Astrocyte of the cerebellum (primary cell): ENCODE data around the gene HTR1D.

Experiments used
- DNase-seq: peaks from one replicate; pipeline ENCODE4 v3.0.0-alpha.2; 2011; ENCODE audit warnings: low read depth
- H3K4me3 ChIP-seq: 2 replicates; pipeline ENCODE4 v1.5.1; 2011; ENCODE audit warnings: mild to moderate bottlenecking, low read depth, low read length, moderate library complexity
- CTCF ChIP-seq: IDR thresholded peaks from 2 replicates; pipeline ENCODE4 v1.5.1; 2012; ENCODE audit warnings: low read length, low read depth, moderate library complexity, mild to moderate bottlenecking; ENCODE audit errors: missing control alignments
- in situ Hi-C: cut with HindIII; loops from 2 replicates; pipeline ENCODE4 v1.10.0; 2017; ENCODE audit warnings: low sequenced_read_pairs

HTR1D gene

GRCh38 chr1:23247276-23247675 is 30.0 kb upstream of the HTR1D start:
- in situ Hi-C loops, result no loop called here
- DNase-seq, result no peak
- TF ChIP-seq CTCF, result no peak
- no peak overlapping the region for H3K4me3 ChIP-seq

GRCh38 chr1:23246274-23246673 is 29.0 kb upstream of the HTR1D start:
- TF ChIP-seq CTCF, result no peak
- in situ Hi-C loops, result no loop called here
- H3K4me3 ChIP-seq, result no peak overlapping the region
- no peak for DNase-seq

GRCh38 chr1:23244256-23244761 is 27.0 kb upstream of the HTR1D start:
- no peak for TF ChIP-seq CTCF
- no peak for DNase-seq
- no peak overlapping the region for H3K4me3 ChIP-seq
- in situ Hi-C loops, result no loop called here

- TF ChIP-seq CTCF, result no peak
- DNase-seq, result no peak
- no peak overlapping the region for H3K4me3 ChIP-seq
- in situ Hi-C loops, result no loop called here
Measured at GRCh38 chr1:23242414-23242813, 25.1 kb upstream of the HTR1D start.

- DNase-seq, result no peak
- no peak overlapping the region for H3K4me3 ChIP-seq
- in situ Hi-C loops, result no loop called here
- no peak for TF ChIP-seq CTCF
Measured at GRCh38 chr1:23239638-23240295, 22.5 kb upstream of the HTR1D start.

GRCh38 chr1:23238565-23238964 is 21.3 kb upstream of the HTR1D start:
- in situ Hi-C loops, result no loop called here
- TF ChIP-seq CTCF, result no peak
- no peak overlapping the region for H3K4me3 ChIP-seq
- DNase-seq, result no peak

- no peak overlapping the region for H3K4me3 ChIP-seq
- TF ChIP-seq CTCF, result no peak
- in situ Hi-C loops, result no loop called here
- no peak for DNase-seq
Measured at GRCh38 chr1:23237508-23237907, 20.2 kb upstream of the HTR1D start.
